Esophagus squamous epithelium (tissue), 4 donors: ENCODE results near the gene PARD3B.

Experiments
- CTCF ChIP-seq, 6 experiments: fragments of 450-650 bp in 4 of 6; fragments of 200-600 bp in 2 of 6; sonication (generic) in 2 of 6; IDR thresholded peaks; one replicate each; pipeline ENCODE4 v1.5.1; 2016 to 2019; ENCODE audit warnings: antibody characterized with exemption in 6 of 6, mild to moderate bottlenecking in 4 of 6, moderate library complexity in 4 of 6
- POLR2A ChIP-seq, 4 donors: fragments of 450-650 bp; IDR thresholded peaks; one replicate each; pipeline ENCODE4 v1.6.1; 2017; ENCODE audit warnings: antibody characterized with exemption in 4 of 4, mild to moderate bottlenecking in 4 of 4, moderate library complexity in 3 of 4

GRCh38 chr2:205232086-205232485 lies 686.8 kb downstream of the PARD3B start:
- TF ChIP-seq CTCF (IDR thresholded peaks at IDR 0.05) = no peak
- no peak for TF ChIP-seq POLR2A (IDR thresholded peaks at IDR 0.05)
